K562 (cell line): ENCODE data around the gene IGF2BP3. TPM values are rescaled to one million over a fixed set of nuclear protein-coding genes. Genes with fewer than 3 reads are reported as not detected.

ENCODE experiments used
- ARID3B ChIP-seq: fragments of 250-450 bp; sonication (Bioruptor Pico); IDR thresholded peaks from 2 replicates; pipeline ENCODE4 v1.4.0; 2020; ENCODE audit warnings: borderline replicate concordance
- ASH1L ChIP-seq: fragments of 450-650 bp; IDR thresholded peaks from 2 replicates; pipeline ENCODE4 v1.6.1; 2018; ENCODE audit warnings: borderline replicate concordance, mild to moderate bottlenecking, low read depth; ENCODE audit not compliant: partially characterized antibody
- CTBP1 ChIP-seq: fragments of 450-650 bp; IDR thresholded peaks from 2 replicates; pipeline ENCODE4 v1.6.1; 2016; ENCODE audit warnings: borderline replicate concordance
- EHMT2 ChIP-seq: fragments of 450-650 bp; IDR thresholded peaks from 2 replicates; pipeline ENCODE4 v1.6.1; 2018; ENCODE audit warnings: antibody characterized with exemption
- GMEB1 ChIP-seq: fragments of 250-450 bp; sonication (Bioruptor Pico); IDR thresholded peaks from 2 replicates; pipeline ENCODE4 v1.4.0; 2020; ENCODE audit warnings: mild to moderate bottlenecking
- MAFG ChIP-seq: fragments of 450-650 bp; conservative IDR thresholded peaks from 2 replicates; pipeline ENCODE4 v1.6.1; 2016; ENCODE audit warnings: missing genetic modification characterization, missing compliant biosample characterization
- MAFK ChIP-seq: IDR thresholded peaks from 2 replicates; pipeline ENCODE4 v1.6.1; 2011; ENCODE audit warnings: low read length, improper control_type of control experiment
- MXI1 ChIP-seq: IDR thresholded peaks from 2 replicates; pipeline ENCODE4 v1.6.1; 2011; ENCODE audit warnings: low read depth, mild to moderate bottlenecking, improper control_type of control experiment, low read length
- PCBP1 ChIP-seq: fragments of 200-400 bp; formaldehyde crosslinking; IDR thresholded peaks from 2 replicates; pipeline ENCODE4 v1.6.1; 2018; ENCODE audit warnings: mild to moderate bottlenecking, low read depth, low read length; ENCODE audit not compliant: poor library complexity, severe bottlenecking
- POLR2AphosphoS5 ChIP-seq: IDR thresholded peaks from 2 replicates; pipeline ENCODE4 v1.6.1; 2011; ENCODE audit warnings: mild to moderate bottlenecking, low read depth, low read length, moderate library complexity; ENCODE audit not compliant: control insufficient read depth, insufficient read depth
- SMARCC2 ChIP-seq: fragments of 450-650 bp; IDR thresholded peaks from 2 replicates; pipeline ENCODE4 v1.6.1; 2017; ENCODE audit warnings: antibody characterized with exemption, moderate library complexity, mild to moderate bottlenecking, low read depth
- SP1 ChIP-seq: sonication (generic); formaldehyde crosslinking; IDR thresholded peaks from 2 replicates; pipeline ENCODE4 v1.8.1; 2022; ENCODE audit warnings: mild to moderate bottlenecking, missing genetic modification reagents
- SRSF9 ChIP-seq: fragments of 200-400 bp; formaldehyde crosslinking; IDR thresholded peaks from 2 replicates; pipeline ENCODE4 v1.6.1; 2017; ENCODE audit warnings: low read depth, low read length, borderline replicate concordance
- U2AF2 ChIP-seq: fragments of 200-400 bp; formaldehyde crosslinking; optimal IDR thresholded peaks from 2 replicates; pipeline ENCODE3; 2017; ENCODE audit warnings: low read depth, mild to moderate bottlenecking, low read length
- ZBTB1 ChIP-seq: sonication (generic); formaldehyde crosslinking; IDR thresholded peaks from 2 replicates; pipeline ENCODE4 v1.8.1; 2023; ENCODE audit warnings: missing genetic modification reagents, low read depth, mild to moderate bottlenecking, borderline replicate concordance
- ZBTB17 ChIP-seq: fragments of 450-650 bp; formaldehyde crosslinking; IDR thresholded peaks from 2 replicates; pipeline ENCODE4 v1.4.0; 2020; ENCODE audit warnings: mild to moderate bottlenecking
- ZNF12 ChIP-seq: sonication (generic); formaldehyde crosslinking; IDR thresholded peaks from 2 replicates; pipeline ENCODE4 v1.4.0; 2020; ENCODE audit warnings: mild to moderate bottlenecking, missing genetic modification reagents
- ZNF124 ChIP-seq: sonication (generic); formaldehyde crosslinking; IDR thresholded peaks from 2 replicates; pipeline ENCODE4 v1.8.1; 2022; ENCODE audit warnings: missing genetic modification reagents
- ZNF263 ChIP-seq: sonication (generic); formaldehyde crosslinking; IDR thresholded peaks from 2 replicates; pipeline ENCODE4 v1.8.0; 2022; ENCODE audit warnings: mild to moderate bottlenecking, missing genetic modification reagents, borderline replicate concordance
- ZNF3 ChIP-seq: fragments of 250-450 bp; sonication (Bioruptor Pico); IDR thresholded peaks from 2 replicates; pipeline ENCODE4 v1.5.0; 2021; ENCODE audit warnings: mild to moderate bottlenecking, moderate library complexity
- ZNF384 ChIP-seq: IDR thresholded peaks from 2 replicates; pipeline ENCODE4 v1.6.1; 2012; ENCODE audit warnings: low read depth, low read length, improper control_type of control experiment
- ZNF589 ChIP-seq: fragments of 200-800 bp; sonication (Bioruptor generic); IDR thresholded peaks from 2 replicates; pipeline ENCODE4 v1.6.1; 2016; ENCODE audit warnings: low read depth, missing genetic modification characterization, missing compliant biosample characterization
- ZNF639 ChIP-seq, 2 experiments: fragments of 200-800 bp in 1 of 2; sonication (Bioruptor generic) in 1 of 2; sonication (generic) in 1 of 2; formaldehyde crosslinking in 1 of 2; IDR thresholded peaks in 1 of 2; conservative IDR thresholded peaks in 1 of 2; 2 replicates each; pipeline versions ENCODE4 v1.5.0 to v1.6.1; 2016 to 2020; ENCODE audit warnings: missing compliant biosample characterization in 1 of 2, missing genetic modification characterization in 1 of 2, missing genetic modification reagents in 1 of 2
- ZNF696 ChIP-seq: fragments of 250-450 bp; sonication (Bioruptor Pico); conservative IDR thresholded peaks from 2 replicates; pipeline ENCODE4 v1.4.0; 2020; ENCODE audit warnings: mild to moderate bottlenecking, moderate library complexity
- polyA plus RNA-seq, 8 experiments: library from polyadenylated mRNA; depleted of rRNA in 4 of 8; stranded (reverse) in 5 of 8; unstranded in 3 of 8; fragments of >200 nt; fragmentation: Nextera tagmentation in 2 of 8; fragmentation: Illumina TruSeq in 1 of 8; extraction: Ambion mirVana in 2 of 8; extraction: Trizol in 1 of 8; gene quantifications; 2 replicates each; pipeline versions ENCODE4 v1.2.1 to v1.2.3, GENCODE V29; 2011 to 2014; ENCODE audit warnings: inconsistent platforms in 1 of 8, missing spikeins in 1 of 8
- total RNA-seq, 7 experiments: library from RNA; depleted of rRNA in 6 of 7; stranded (reverse); fragments of >200 nt in 6 of 7; fragmentation: Illumina TruSeq in 2 of 7; extraction: Trizol in 2 of 7; gene quantifications; 2 replicates each; pipeline versions ENCODE4 v1.2.1 to v1.2.3, GENCODE V29; 2011 to 2021; ENCODE audit warnings: low replicate concordance in 1 of 7

IGF2BP3 gene
- total and polyA plus RNA-seq, 9 of the 15 experiments (the other 6 are each of a cell fraction or from before 2014, with no cell fraction given), result 8.4 to 88.1 (median 61.2) TPM

GRCh38 chr7:23474094-23474828, 4.0 kb upstream of the IGF2BP3 start (continued):
- peak; percentile 89; the same call in 1 of the 2 replicates for TF ChIP-seq ZBTB1
- peak; percentile 73 for TF ChIP-seq ZBTB17 (CRISPR knock-in tag)
- TF ChIP-seq POLR2AphosphoS5, result peak; percentile 81
- peak; percentile 28; the same call in 1 of the 2 replicates for TF ChIP-seq SMARCC2
- TF ChIP-seq U2AF2, result no peak
- TF ChIP-seq SRSF9, result no peak
- TF ChIP-seq MXI1, result peak; percentile 44; the same call in 1 of the 2 replicates
- TF ChIP-seq ASH1L, result peak; percentile 54
- no peak for TF ChIP-seq ZNF589 (CRISPR knock-in tag)
- 0 out of 2 replicates have a peak, but pooled peaks have one; percentile 24 for TF ChIP-seq MAFK
- TF ChIP-seq CTBP1, result peak; percentile 87
- peak; percentile 73 for TF ChIP-seq PCBP1
- TF ChIP-seq MAFG (tag), result no peak
- TF ChIP-seq ARID3B, result peak; percentile 81; the same call in 1 of the 2 replicates
- peak in 1 of 2 experiments; percentile 60; a peak in 1 of 4 replicates for TF ChIP-seq ZNF639 (CRISPR knock-in tag; conservative IDR thresholded peaks at IDR 0.05 in 1 of 2, IDR thresholded peaks at IDR 0.05 in 1 of 2)
- no peak for TF ChIP-seq ZNF12
- no peak for TF ChIP-seq ZNF384
- 0 out of 2 replicates have a peak, but pooled peaks have one; percentile 60 for TF ChIP-seq ZNF263 (CRISPR knock-in tag)
- no peak for TF ChIP-seq ZNF3 (CRISPR knock-in tag)
- TF ChIP-seq SP1 (CRISPR knock-in tag), result peak; percentile 79
- no peak for TF ChIP-seq ZNF696 (CRISPR knock-in tag)
- peak; percentile 59; the same call in 1 of the 2 replicates for TF ChIP-seq GMEB1 (CRISPR knock-in tag)
- TF ChIP-seq EHMT2, result no peak
- TF ChIP-seq ZNF124 (CRISPR knock-in tag), result no peak
